Progenitor cell of endocrine pancreas (in vitro differentiated cells): ENCODE measurements around the gene MAN2B2. TPM values are rescaled to one million over a fixed set of nuclear protein-coding genes. Genes with fewer than 3 reads are reported as not detected.

Experiments used
- DNase-seq: peaks from one replicate; pipeline ENCODE4 v3.0.0; 2021; ENCODE audit warnings: low spot score; ENCODE audit not compliant: unreplicated experiment
- H3K27ac Mint-ChIP-seq: 2 replicates; pipeline ENCODE4 v1.8.0; 2021; ENCODE audit warnings: mild to moderate bottlenecking, moderate library complexity, mixed read lengths
- H3K27me3 Mint-ChIP-seq: 2 replicates; pipeline ENCODE4 v1.8.0; 2021; ENCODE audit warnings: mixed read lengths
- H3K36me3 Mint-ChIP-seq: 2 replicates; pipeline ENCODE4 v1.8.0; 2022; ENCODE audit warnings: mixed read lengths; ENCODE audit not compliant: insufficient read depth
- H3K4me1 Mint-ChIP-seq: 2 replicates; pipeline ENCODE4 v1.8.0; 2021; ENCODE audit warnings: low read depth, mixed read lengths
- H3K4me3 Mint-ChIP-seq: 2 replicates; pipeline ENCODE4 v1.8.0; 2021; ENCODE audit warnings: low read depth, mild to moderate bottlenecking, moderate library complexity, mixed read lengths
- H3K9me3 Mint-ChIP-seq: 2 replicates; pipeline ENCODE4 v1.8.0; 2021; ENCODE audit warnings: low read depth, mixed read lengths
- total RNA-seq: library from RNA; stranded (reverse); gene quantifications from 2 replicates; pipeline ENCODE4 v1.2.1, GENCODE V29; 2021
- TF ChIP-seq, protein P1 (sequence below): fragments of 200-600 bp; sonication (generic); IDR thresholded peaks from one replicate; pipeline ENCODE4 v1.5.0; 2021; ENCODE audit warnings: antibody characterized with exemption, mild to moderate bottlenecking; ENCODE audit not compliant: unreplicated experiment

MAN2B2 gene
- total RNA-seq, 1 donor from 2014 or later: 25.4 TPM

GRCh38 chr4:6556263-6556662, 18.7 kb upstream of the MAN2B2 start:
- no peak overlapping the region for H3K27ac Mint-ChIP-seq
- no peak overlapping the region for H3K4me3 Mint-ChIP-seq
- no peak for DNase-seq
- H3K27me3 Mint-ChIP-seq: peaks cover 86% of the 10 kb centered on the region
- peaks cover 4% of the 10 kb centered on the region for H3K9me3 Mint-ChIP-seq
- peaks cover 2% of the 10 kb centered on the region for H3K4me1 Mint-ChIP-seq
- H3K36me3 Mint-ChIP-seq: no peaks in the 10 kb centered on the region
- TF ChIP-seq, protein P1, sequence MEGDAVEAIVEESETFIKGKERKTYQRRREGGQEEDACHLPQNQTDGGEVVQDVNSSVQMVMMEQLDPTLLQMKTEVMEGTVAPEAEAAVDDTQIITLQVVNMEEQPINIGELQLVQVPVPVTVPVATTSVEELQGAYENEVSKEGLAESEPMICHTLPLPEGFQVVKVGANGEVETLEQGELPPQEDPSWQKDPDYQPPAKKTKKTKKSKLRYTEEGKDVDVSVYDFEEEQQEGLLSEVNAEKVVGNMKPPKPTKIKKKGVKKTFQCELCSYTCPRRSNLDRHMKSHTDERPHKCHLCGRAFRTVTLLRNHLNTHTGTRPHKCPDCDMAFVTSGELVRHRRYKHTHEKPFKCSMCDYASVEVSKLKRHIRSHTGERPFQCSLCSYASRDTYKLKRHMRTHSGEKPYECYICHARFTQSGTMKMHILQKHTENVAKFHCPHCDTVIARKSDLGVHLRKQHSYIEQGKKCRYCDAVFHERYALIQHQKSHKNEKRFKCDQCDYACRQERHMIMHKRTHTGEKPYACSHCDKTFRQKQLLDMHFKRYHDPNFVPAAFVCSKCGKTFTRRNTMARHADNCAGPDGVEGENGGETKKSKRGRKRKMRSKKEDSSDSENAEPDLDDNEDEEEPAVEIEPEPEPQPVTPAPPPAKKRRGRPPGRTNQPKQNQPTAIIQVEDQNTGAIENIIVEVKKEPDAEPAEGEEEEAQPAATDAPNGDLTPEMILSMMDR: no peak

DNA sequence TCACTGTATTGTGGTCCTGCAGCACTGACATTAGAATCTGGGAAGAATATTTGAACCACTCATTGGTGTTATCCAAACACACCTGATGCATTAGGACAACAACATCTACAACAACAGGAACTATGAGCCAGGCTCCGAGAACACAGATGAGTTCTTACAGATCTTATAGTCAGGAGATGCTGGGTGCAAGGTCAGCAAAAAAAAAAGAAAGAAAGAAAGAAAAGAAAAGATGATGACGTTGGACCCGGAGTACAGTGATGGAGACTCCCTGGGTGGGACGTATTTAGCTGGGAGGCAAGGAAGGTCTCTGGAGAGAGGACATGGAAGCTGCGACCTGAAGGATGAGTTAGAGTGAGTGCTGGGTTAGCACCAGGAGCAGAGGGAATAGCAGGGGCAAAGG, 17.8 kb upstream of the MAN2B2 start:
- Mint-ChIP-seq H3K9me3 (no peaks in the 10 kb centered on the region), H3K4me1 (peaks cover 2% of the 10 kb centered on the region), H3K27ac (no peak overlapping the region), H3K27me3 (peaks cover 87% of the 10 kb centered on the region), H3K36me3 (no peaks in the 10 kb centered on the region), H3K4me3 (no peak overlapping the region)
- TF ChIP-seq, protein P1: no peak
- no peak for DNase-seq

DNA sequence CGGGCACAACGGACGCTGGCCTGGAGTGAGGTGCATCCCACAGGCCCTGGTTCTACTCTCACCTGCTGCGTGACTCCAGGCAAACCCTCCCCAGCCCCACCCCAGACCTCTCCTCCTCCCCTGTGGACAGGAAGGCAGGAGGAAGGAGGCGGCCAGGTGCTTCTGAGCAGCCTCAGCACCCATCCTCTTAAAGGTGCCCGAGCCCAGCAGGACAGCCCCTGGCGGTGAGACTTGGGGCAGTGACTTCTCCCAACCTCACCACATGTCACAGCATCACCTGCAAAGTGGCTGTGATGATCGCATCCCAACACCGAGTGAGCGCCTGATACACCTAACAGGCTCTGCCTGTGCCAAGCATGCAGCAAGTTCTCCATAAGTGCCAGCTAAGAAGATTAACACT, 17.1 kb upstream of the MAN2B2 start:
- no peaks in the 10 kb centered on the region for H3K36me3 Mint-ChIP-seq
- peaks cover 2% of the 10 kb centered on the region for H3K4me1 Mint-ChIP-seq
- no peaks in the 10 kb centered on the region for H3K9me3 Mint-ChIP-seq
- H3K27me3 Mint-ChIP-seq: peaks cover 87% of the 10 kb centered on the region
- TF ChIP-seq, protein P1: no peak
- no peak overlapping the region for H3K27ac Mint-ChIP-seq
- DNase-seq: no peak
- H3K4me3 Mint-ChIP-seq: no peak overlapping the region

DNA sequence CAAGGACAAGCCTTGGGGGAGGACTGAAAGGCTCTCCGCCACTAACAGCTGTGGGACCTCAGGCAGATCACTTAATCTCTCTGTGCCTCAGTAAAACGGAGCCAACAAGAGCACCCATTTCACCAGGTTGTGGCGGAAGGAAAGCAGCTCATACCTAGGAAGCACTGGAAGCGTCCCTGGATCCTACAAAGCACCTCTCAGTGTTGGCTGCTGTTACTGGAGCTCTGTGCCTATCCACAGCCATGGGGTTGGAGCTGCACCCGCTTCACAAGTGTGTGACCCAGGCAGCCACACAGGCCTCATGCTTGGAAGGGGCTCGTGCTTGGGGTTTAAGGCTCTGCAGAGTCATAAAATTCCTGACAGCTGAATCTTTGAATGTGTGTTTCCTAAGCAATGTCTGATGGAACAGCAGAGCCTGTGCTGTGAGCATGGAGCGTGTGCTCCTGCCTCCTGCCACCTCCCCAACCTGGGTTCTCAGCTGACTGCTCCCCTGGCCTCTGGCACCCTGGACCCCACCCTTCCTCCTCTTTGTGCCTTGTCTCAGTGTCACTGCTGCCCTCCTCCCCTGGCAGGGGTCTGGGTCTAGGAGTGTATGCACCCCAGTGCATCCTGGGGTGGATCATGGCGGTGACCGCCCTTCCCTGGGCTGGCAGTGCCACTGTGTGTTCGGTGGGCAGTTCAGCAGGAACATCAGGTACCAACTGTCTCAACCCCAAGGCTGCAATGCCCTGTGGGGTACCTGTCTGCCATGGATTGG, 14.4 kb upstream of the MAN2B2 start:
- Mint-ChIP-seq H3K9me3 (no peaks in the 10 kb centered on the region), H3K27me3 (peaks cover 87% of the 10 kb centered on the region), H3K4me1 (no peaks in the 10 kb centered on the region), H3K4me3 (no peak overlapping the region), H3K36me3 (no peaks in the 10 kb centered on the region), H3K27ac (no peak overlapping the region)
- no peak for DNase-seq
- TF ChIP-seq, protein P1: no peak

- H3K27ac Mint-ChIP-seq: no peak overlapping the region
- H3K4me1 Mint-ChIP-seq: no peaks in the 10 kb centered on the region
- H3K9me3 Mint-ChIP-seq: no peaks in the 10 kb centered on the region
- peaks cover 87% of the 10 kb centered on the region for H3K27me3 Mint-ChIP-seq
- H3K4me3 Mint-ChIP-seq: no peak overlapping the region
- DNase-seq: no peak
- TF ChIP-seq, protein P1: no peak
- H3K36me3 Mint-ChIP-seq: no peaks in the 10 kb centered on the region
These were observed 13.8 kb upstream of the MAN2B2 start for GRCh38 chr4:6561173-6561516.
